Uterus (tissue), 4 donors: ENCODE measurements around the gene PI4KA. TPM values are rescaled to one million over a fixed set of nuclear protein-coding genes. Genes with fewer than 3 reads are reported as not detected.

Experiments
- DNase-seq, 2 donors: peaks; one replicate each; pipeline ENCODE4 v3.0.0-alpha.2; 2019 to 2020
- H3K27ac ChIP-seq, 2 donors: fragments of 200-600 bp; sonication (generic); 1 replicate in 1 of 2; 2 replicates in 1 of 2; pipeline ENCODE4 v1.5.1; 2016 to 2018
- H3K27me3 ChIP-seq, 2 donors: fragments of 200-600 bp; sonication (generic); one replicate each; pipeline ENCODE4 v1.5.1; 2018 to 2019; ENCODE audit warnings: control low read depth in 1 of 2
- H3K36me3 ChIP-seq, 2 donors: fragments of 200-600 bp; sonication (generic); one replicate each; pipeline ENCODE4 v1.5.1; 2019; ENCODE audit warnings: control low read depth in 1 of 2
- H3K4me1 ChIP-seq, 2 donors: fragments of 200-600 bp; sonication (generic); one replicate each; pipeline ENCODE4 v1.5.1; 2018 to 2019; ENCODE audit warnings: control low read depth in 1 of 2
- H3K4me3 ChIP-seq, 2 donors: fragments of 200-600 bp; sonication (generic); 1 replicate in 1 of 2; 2 replicates in 1 of 2; pipeline ENCODE4 v1.5.1; 2018 to 2019; ENCODE audit warnings: mild to moderate bottlenecking in 1 of 2
- H3K9me3 ChIP-seq, 2 donors: fragments of 200-600 bp; sonication (generic); one replicate each; pipeline ENCODE4 v1.5.1; 2019; ENCODE audit warnings: control low read depth in 1 of 2
- CTCF ChIP-seq, 4 experiments: fragments of 200-600 bp in 2 of 4; fragments of 450-650 bp in 2 of 4; sonication (generic) in 2 of 4; IDR thresholded peaks; one replicate each; pipeline ENCODE4 v1.5.1; 2016 to 2019; ENCODE audit warnings: antibody characterized with exemption in 4 of 4, mild to moderate bottlenecking in 2 of 4, moderate library complexity in 1 of 4
- POLR2A ChIP-seq, 2 donors: fragments of 450-650 bp; IDR thresholded peaks; one replicate each; pipeline ENCODE4 v1.6.1; 2016; ENCODE audit warnings: antibody characterized with exemption in 2 of 2, mild to moderate bottlenecking in 1 of 2, moderate library complexity in 1 of 2
- intact Hi-C: fragments of 100-400 bp; cut with DNase I; formaldehyde crosslinking; loops from one replicate; pipeline ENCODE4 v1.15.1; 2023; ENCODE audit warnings: low total_unique reads
- total RNA-seq, 4 donors: library from RNA; depleted of rRNA in 3 of 4; stranded (reverse); fragments of >200 nt in 3 of 4; gene quantifications; one replicate each; pipeline versions ENCODE4 v1.1.0 to v1.2.4, GENCODE V29; 2014 to 2023
- donor health status: DM: yes; HTN: yes; CAD: no.

Gene PI4KA
- total RNA-seq, 4 donors from 2014 or later, result 48.9 to 238 (median 108) TPM

GRCh38 chr22:20804650-20805049 lies 54.0 kb downstream of the PI4KA start:
- intact Hi-C loops, result no loop called here
- Histone ChIP-seq H3K27me3 (no peaks in the 10 kb centered on the region), H3K4me3 (no peak overlapping the region), H3K27ac (no peak overlapping the region), H3K9me3 (no peaks in the 10 kb centered on the region), H3K36me3 (no peaks in the 10 kb centered on the region), H3K4me1 (no peaks in the 10 kb centered on the region)
- no peak for TF ChIP-seq POLR2A (IDR thresholded peaks at IDR 0.05)
- no peak for TF ChIP-seq CTCF (IDR thresholded peaks at IDR 0.05)
- DNase-seq, result no peak

- no peaks in the 10 kb centered on the region for H3K4me1 ChIP-seq
- DNase-seq, result peak in 1 of 2 donors; percentile 28
- TF ChIP-seq CTCF (IDR thresholded peaks at IDR 0.05) (peak in 1 of 4 experiments; percentile 14), POLR2A (IDR thresholded peaks at IDR 0.05) (no peak)
- H3K27me3 ChIP-seq, result no peaks in the 10 kb centered on the region
- H3K4me3 ChIP-seq, result no peak overlapping the region
- no peaks in the 10 kb centered on the region for H3K36me3 ChIP-seq
- intact Hi-C loops, result no loop called here
- H3K9me3 ChIP-seq, result no peaks in the 10 kb centered on the region
- H3K27ac ChIP-seq, result no peak overlapping the region
Measured at GRCh38 chr22:20803696-20804324, 54.8 kb downstream of the PI4KA start.

- Histone ChIP-seq H3K9me3 (no peaks in the 10 kb centered on the region), H3K4me3 (no peak overlapping the region), H3K36me3 (no peaks in the 10 kb centered on the region), H3K27ac (no peak overlapping the region), H3K27me3 (no peaks in the 10 kb centered on the region), H3K4me1 (no peaks in the 10 kb centered on the region)
- TF ChIP-seq CTCF (IDR thresholded peaks at IDR 0.05) (no peak), POLR2A (IDR thresholded peaks at IDR 0.05) (no peak)
- intact Hi-C loops, result no loop called here
- DNase-seq, result no peak
Measured at GRCh38 chr22:20802922-20803553, 55.6 kb downstream of the PI4KA start.

- Histone ChIP-seq H3K4me3 (no peak overlapping the region), H3K36me3 (no peaks in the 10 kb centered on the region), H3K27ac (no peak overlapping the region), H3K27me3 (no peaks in the 10 kb centered on the region), H3K4me1 (no peaks in the 10 kb centered on the region), H3K9me3 (no peaks in the 10 kb centered on the region)
- TF ChIP-seq POLR2A (IDR thresholded peaks at IDR 0.05) (no peak), CTCF (IDR thresholded peaks at IDR 0.05) (no peak)
- intact Hi-C loops, result no loop called here
- no peak for DNase-seq
Measured at GRCh38 chr22:20802452-20802851, 56.2 kb downstream of the PI4KA start.

- no peaks in the 10 kb centered on the region for H3K36me3 ChIP-seq
- no peak for DNase-seq
- H3K27ac ChIP-seq, result no peak overlapping the region
Measured at GRCh38 chr22:20799449-20799848, 59.2 kb downstream of the PI4KA start.

More at GRCh38 chr22:20799449-20799848, 59.2 kb downstream of the PI4KA start:
- Histone ChIP-seq H3K4me1 (no peaks in the 10 kb centered on the region), H3K27me3 (no peaks in the 10 kb centered on the region), H3K4me3 (no peak overlapping the region), H3K9me3 (no peaks in the 10 kb centered on the region)
- TF ChIP-seq CTCF (IDR thresholded peaks at IDR 0.05) (no peak), POLR2A (IDR thresholded peaks at IDR 0.05) (no peak)
- intact Hi-C loops, result no loop called here
